Left lung (tissue), 10 donors: ENCODE results near the gene KDM7A. TPM values are rescaled to one million over a fixed set of nuclear protein-coding genes. Genes with fewer than 3 reads are reported as not detected.

Experiments
- ATAC-seq: fragments of 200-7000 bp; cut with Tn5 transposase; one replicate; pipeline ENCODE4 v1.9.1; 2020; ENCODE audit warnings: moderate library complexity
- DNase-seq, 4 donors: peaks; one replicate each; pipeline ENCODE4 v3.0.0-alpha.2; 2013 to 2020
- H3K27ac ChIP-seq, 2 donors: fragments of 200-600 bp; sonication (generic) in 1 of 2; one replicate each; pipeline versions ENCODE4 v1.5.0 to v1.8.0; 2020 to 2021
- H3K27me3 ChIP-seq, 2 donors: fragments of 200-600 bp; sonication (generic) in 1 of 2; one replicate each; pipeline versions ENCODE4 v1.5.0 to v1.8.0; 2020 to 2021
- H3K36me3 ChIP-seq, 2 donors: fragments of 200-600 bp; sonication (generic) in 1 of 2; one replicate each; pipeline versions ENCODE4 v1.5.0 to v1.8.0; 2020 to 2021
- H3K4me1 ChIP-seq, 2 donors: fragments of 200-600 bp; one replicate each; pipeline ENCODE4 v1.8.0; 2021
- H3K4me3 ChIP-seq, 2 donors: fragments of 200-600 bp; sonication (generic) in 1 of 2; one replicate each; pipeline versions ENCODE4 v1.5.0 to v1.8.0; 2020 to 2021; ENCODE audit warnings: mild to moderate bottlenecking in 1 of 2
- H3K9me3 ChIP-seq, 2 donors: fragments of 200-600 bp; sonication (generic) in 1 of 2; one replicate each; pipeline versions ENCODE4 v1.5.0 to v1.8.0; 2020 to 2021
- CTCF ChIP-seq, 2 donors: fragments of 200-600 bp; sonication (generic) in 1 of 2; IDR thresholded peaks; one replicate each; pipeline versions ENCODE4 v1.5.0 to v1.8.0; 2021; ENCODE audit warnings: antibody characterized with exemption in 2 of 2
- intact Hi-C, 2 donors: fragments of 100-400 bp; cut with DNase I; formaldehyde crosslinking; loops; one replicate each; pipeline versions ENCODE4 v1.11.2 to v1.14.2; 2022
- polyA plus RNA-seq, 6 donors: library from polyadenylated mRNA; unstranded; fragments of 120-200 nt; gene quantifications; one replicate each; pipeline ENCODE4 v1.2.1, GENCODE V29; 2013; ENCODE audit not compliant: insufficient read length in 6 of 6
- total RNA-seq, 2 donors: library from RNA; stranded (reverse); fragmentation: NEBNext Ultra II Directional; extraction: Animal tissue kit (Norgen Biotek cat#: 25700); gene quantifications; one replicate each; pipeline ENCODE4 v1.2.1, GENCODE V29; 2021
- donor health status: DM: no; HTN: yes; CAD: no.
- donor health status: DM: no; HTN: no; CAD: no.

The KDM7A gene
- total and polyA plus RNA-seq, 8 donors, result 13.2 to 20.1 (median 15.5) TPM

- ATAC-seq, result no peak
- intact Hi-C loops, result no loop called here
Observed at GRCh38 chr7:140137078-140137477, 39.7 kb downstream of the KDM7A start.

GRCh38 chr7:140136073-140136472, 40.7 kb downstream of the KDM7A start:
- DNase-seq (no peak), ATAC-seq (no peak)
- no peak overlapping the region for H3K4me3 ChIP-seq
- H3K4me1 ChIP-seq, result no peaks in the 10 kb centered on the region
- peaks cover 0 to 35% of the 10 kb centered on the region in 2 donors for H3K36me3 ChIP-seq
- intact Hi-C loops, result no loop called here
- no peak for TF ChIP-seq CTCF (IDR thresholded peaks at IDR 0.05)
- H3K9me3 ChIP-seq, result no peaks in the 10 kb centered on the region
- no peaks in the 10 kb centered on the region for H3K27me3 ChIP-seq
- H3K27ac ChIP-seq, result no peak overlapping the region

More at GRCh38 chr7:140137078-140137477, 39.7 kb downstream of the KDM7A start:
- H3K4me1 ChIP-seq, result no peaks in the 10 kb centered on the region
- H3K27me3 ChIP-seq, result no peaks in the 10 kb centered on the region
- no peak overlapping the region for H3K27ac ChIP-seq
- no peaks in the 10 kb centered on the region for H3K9me3 ChIP-seq
- no peak overlapping the region for H3K4me3 ChIP-seq
- DNase-seq, result no peak
- TF ChIP-seq CTCF (IDR thresholded peaks at IDR 0.05), result no peak
- H3K36me3 ChIP-seq, result peaks cover 0 to 25% of the 10 kb centered on the region in 2 donors

GRCh38 chr7:140134039-140134438, 42.7 kb downstream of the KDM7A start:
- TF ChIP-seq CTCF (IDR thresholded peaks at IDR 0.05), result no peak
- ATAC-seq (no peak), DNase-seq (no peak)
- H3K4me3 ChIP-seq, result no peak overlapping the region
- no peaks in the 10 kb centered on the region for H3K27me3 ChIP-seq
- intact Hi-C loops, result no loop called here
- peaks cover 0 to 49% of the 10 kb centered on the region in 2 donors for H3K36me3 ChIP-seq
- H3K4me1 ChIP-seq, result no peaks in the 10 kb centered on the region
- no peaks in the 10 kb centered on the region for H3K9me3 ChIP-seq
- H3K27ac ChIP-seq, result no peak overlapping the region

GRCh38 chr7:140127360-140128127, 49.2 kb downstream of the KDM7A start:
- ATAC-seq, result no peak
- H3K9me3 ChIP-seq, result no peaks in the 10 kb centered on the region
- no peaks in the 10 kb centered on the region for H3K4me1 ChIP-seq
- no peak for DNase-seq
- no peak overlapping the region for H3K27ac ChIP-seq
- no peaks in the 10 kb centered on the region for H3K27me3 ChIP-seq
- intact Hi-C loops, result no loop called here
- H3K36me3 ChIP-seq, result peaks cover 0 to 80% of the 10 kb centered on the region in 2 donors
- H3K4me3 ChIP-seq, result no peak overlapping the region
- no peak for TF ChIP-seq CTCF (IDR thresholded peaks at IDR 0.05)

GRCh38 chr7:140126435-140127034, 50.2 kb downstream of the KDM7A start:
- DNase-seq (no peak), ATAC-seq (no peak)
- Histone ChIP-seq H3K9me3 (no peaks in the 10 kb centered on the region), H3K4me3 (no peak overlapping the region), H3K4me1 (no peaks in the 10 kb centered on the region), H3K27me3 (no peaks in the 10 kb centered on the region), H3K36me3 (peaks cover 0 to 72% of the 10 kb centered on the region in 2 donors), H3K27ac (no peak overlapping the region)
- intact Hi-C loops, result no loop called here
- TF ChIP-seq CTCF (IDR thresholded peaks at IDR 0.05), result no peak
